ENCODE data around the gene CSNK2A3. TPM values are rescaled to one million over a fixed set of nuclear protein-coding genes. Genes with fewer than 3 reads are reported as not detected.
A peak's percentile ranks its signal among the peaks of the same experiment; 100 is the strongest.

CSNK2A3 gene
- total RNA-seq, 1 donor from 2014 or later = 1.9 TPM

- peak overlapping the region; percentile 4 for H3K27ac Mint-ChIP-seq
- TF ChIP-seq CTCF (IDR thresholded peaks at IDR 0.05; ENCODE audit: unreplicated experiment) = no peak
- peaks cover 22% of the 10 kb centered on the region for H3K27me3 Mint-ChIP-seq (ENCODE audit: low read depth)
- H3K4me1 Mint-ChIP-seq = peaks cover 5% of the 10 kb centered on the region
- DNase-seq (ENCODE audit: low spot score in 2 of 2, unreplicated experiment in 2 of 2) = no peak
- no peaks in the 10 kb centered on the region for H3K9me3 Mint-ChIP-seq
- H3K36me3 Mint-ChIP-seq = no peaks in the 10 kb centered on the region
- no peak overlapping the region for H3K4me3 Mint-ChIP-seq
Measured at GRCh38 chr11:11396301-11397035, 43.4 kb upstream of the CSNK2A3 start.

DNA sequence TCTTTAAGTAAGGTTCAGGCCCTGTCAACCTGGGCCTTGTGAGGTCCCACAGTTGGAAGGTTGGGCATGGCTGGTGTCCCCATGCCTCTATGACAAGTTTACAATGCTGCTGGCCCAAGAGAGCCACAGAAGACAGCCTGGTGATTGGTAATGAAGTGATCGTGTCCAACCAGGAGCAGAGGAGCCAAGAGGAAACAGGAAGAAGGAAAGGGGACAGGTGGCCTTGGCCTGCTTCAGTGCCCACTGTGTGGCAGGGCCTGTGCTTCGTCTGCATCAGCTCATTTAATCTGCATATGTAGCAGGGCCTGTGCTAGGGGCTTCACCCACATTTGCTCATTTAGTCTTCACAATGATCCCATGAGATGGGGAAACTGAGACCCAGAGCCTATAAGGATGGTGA lies 42.1 kb upstream of the CSNK2A3 start:
- DNase-seq (ENCODE audit: low spot score in 2 of 2, unreplicated experiment in 2 of 2) = no peak
- TF ChIP-seq CTCF (IDR thresholded peaks at IDR 0.05; ENCODE audit: unreplicated experiment) = no peak
- Mint-ChIP-seq H3K9me3 (no peaks in the 10 kb centered on the region), H3K36me3 (no peaks in the 10 kb centered on the region), H3K4me1 (peaks cover 5% of the 10 kb centered on the region), H3K27me3 (ENCODE audit: low read depth) (peaks cover 22% of the 10 kb centered on the region), H3K27ac (no peak overlapping the region), H3K4me3 (no peak overlapping the region)

- DNase-seq (ENCODE audit: low spot score in 2 of 2, unreplicated experiment in 2 of 2) = no peak
- H3K4me3 Mint-ChIP-seq = no peak overlapping the region
- TF ChIP-seq CTCF (IDR thresholded peaks at IDR 0.05; ENCODE audit: unreplicated experiment) = no peak
- H3K36me3 Mint-ChIP-seq = no peaks in the 10 kb centered on the region
- peaks cover 5% of the 10 kb centered on the region for H3K4me1 Mint-ChIP-seq
- no peak overlapping the region for H3K27ac Mint-ChIP-seq
- no peaks in the 10 kb centered on the region for H3K9me3 Mint-ChIP-seq
- H3K27me3 Mint-ChIP-seq (ENCODE audit: low read depth) = peaks cover 24% of the 10 kb centered on the region
Measured at GRCh38 chr11:11394241-11394640, 41.2 kb upstream of the CSNK2A3 start.

DNA sequence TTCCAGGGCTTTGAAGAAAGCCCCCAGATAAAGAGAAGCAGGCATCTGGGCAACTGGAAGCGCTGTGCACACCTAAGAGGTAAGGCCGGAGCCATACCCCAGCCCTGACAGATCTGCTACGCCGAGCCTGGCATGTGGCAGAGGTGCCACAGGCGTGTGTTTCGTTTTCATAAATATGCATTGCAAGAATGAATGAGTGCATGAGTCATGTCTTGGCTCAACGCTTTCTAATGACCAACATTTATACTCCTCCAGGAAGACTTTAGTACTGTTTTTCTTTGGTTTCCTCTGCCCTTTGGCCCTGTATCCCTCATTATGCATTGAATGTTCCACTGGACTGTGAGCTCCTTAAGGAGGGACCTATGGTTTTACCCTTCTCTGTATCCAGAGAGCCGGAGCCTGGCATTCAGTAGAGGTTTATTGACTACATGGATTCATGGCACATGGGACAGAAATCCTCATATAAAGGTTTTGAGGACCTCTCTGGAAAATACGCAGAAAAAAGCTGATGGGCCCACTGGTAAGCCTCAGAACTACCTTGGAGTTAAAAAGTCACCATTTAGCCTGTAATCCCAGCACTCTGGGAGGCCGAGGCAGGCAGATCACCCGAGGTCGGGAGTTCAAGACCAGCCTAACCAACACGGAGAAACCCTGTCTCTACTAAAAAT lies 38.9 kb upstream of the CSNK2A3 start:
- no peak for TF ChIP-seq CTCF (IDR thresholded peaks at IDR 0.05; ENCODE audit: unreplicated experiment)
- peaks cover 5% of the 10 kb centered on the region for H3K4me1 Mint-ChIP-seq
- DNase-seq (ENCODE audit: low spot score in 2 of 2, unreplicated experiment in 2 of 2) = no peak
- H3K4me3 Mint-ChIP-seq = no peak overlapping the region
- H3K9me3 Mint-ChIP-seq = no peaks in the 10 kb centered on the region
- peaks cover 11% of the 10 kb centered on the region for H3K27me3 Mint-ChIP-seq (ENCODE audit: low read depth)
- H3K36me3 Mint-ChIP-seq = no peaks in the 10 kb centered on the region
- no peak overlapping the region for H3K27ac Mint-ChIP-seq

DNA sequence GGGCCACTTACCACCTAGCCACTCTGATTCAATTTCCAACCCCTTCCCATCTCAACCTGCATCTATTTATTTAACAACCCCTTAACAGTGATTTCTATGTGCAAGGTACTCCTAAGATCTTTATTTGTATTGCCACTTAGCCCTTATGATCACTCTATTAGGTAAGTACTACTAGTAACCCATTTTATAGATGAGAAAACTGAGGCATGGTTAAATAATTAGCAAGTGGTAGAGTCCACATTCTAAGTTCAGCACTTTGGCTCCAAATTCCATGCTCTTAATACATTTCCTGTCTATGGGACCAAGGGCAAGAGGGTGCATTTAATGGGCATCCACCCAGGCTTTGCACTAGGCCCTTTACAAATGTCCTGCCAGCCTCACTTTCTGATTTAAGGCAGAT lies 38.1 kb upstream of the CSNK2A3 start:
- Mint-ChIP-seq H3K4me1 (peaks cover 1% of the 10 kb centered on the region), H3K27me3 (ENCODE audit: low read depth) (peaks cover 7% of the 10 kb centered on the region), H3K4me3 (no peak overlapping the region), H3K36me3 (no peaks in the 10 kb centered on the region), H3K9me3 (no peaks in the 10 kb centered on the region), H3K27ac (no peak overlapping the region)
- TF ChIP-seq CTCF (IDR thresholded peaks at IDR 0.05; ENCODE audit: unreplicated experiment) = no peak
- no peak for DNase-seq (ENCODE audit: low spot score in 2 of 2, unreplicated experiment in 2 of 2)

Data from mesothelial cell of epicardium (in vitro differentiated cells).